BLaER1 (cell line): Measurements from ENCODE around the gene MSN.

Experiments
- H3K27ac ChIP-seq: shearing (Covaris generic); formaldehyde crosslinking; 2 replicates; pipeline ENCODE4 v1.8.1; 2022
- H3K27me3 ChIP-seq: shearing (Covaris generic); formaldehyde crosslinking; 2 replicates; pipeline ENCODE4 v1.8.1; 2022
- H3K36me3 ChIP-seq: shearing (Covaris generic); formaldehyde crosslinking; 2 replicates; pipeline ENCODE4 v1.8.1; 2022
- H3K4me1 ChIP-seq: shearing (Covaris generic); formaldehyde crosslinking; 2 replicates; pipeline ENCODE4 v1.8.1; 2022
- H3K4me2 ChIP-seq: shearing (Covaris generic); formaldehyde crosslinking; 2 replicates; pipeline ENCODE4 v1.8.1; 2022
- H3K4me3 ChIP-seq: shearing (Covaris generic); formaldehyde crosslinking; 2 replicates; pipeline ENCODE4 v1.8.1; 2022
- H3K9ac ChIP-seq: shearing (Covaris generic); formaldehyde crosslinking; 2 replicates; pipeline ENCODE4 v1.8.1; 2022
- H3K9me3 ChIP-seq: shearing (Covaris generic); formaldehyde crosslinking; 2 replicates; pipeline ENCODE4 v1.8.1; 2022
- H4K20me1 ChIP-seq: shearing (Covaris generic); formaldehyde crosslinking; 2 replicates; pipeline ENCODE4 v1.8.1; 2022
- Cebpa-rat ChIP-seq: shearing (Covaris generic); IDR thresholded peaks from 2 replicates; pipeline ENCODE4 v1.8.1; 2022

MSN gene

DNA sequence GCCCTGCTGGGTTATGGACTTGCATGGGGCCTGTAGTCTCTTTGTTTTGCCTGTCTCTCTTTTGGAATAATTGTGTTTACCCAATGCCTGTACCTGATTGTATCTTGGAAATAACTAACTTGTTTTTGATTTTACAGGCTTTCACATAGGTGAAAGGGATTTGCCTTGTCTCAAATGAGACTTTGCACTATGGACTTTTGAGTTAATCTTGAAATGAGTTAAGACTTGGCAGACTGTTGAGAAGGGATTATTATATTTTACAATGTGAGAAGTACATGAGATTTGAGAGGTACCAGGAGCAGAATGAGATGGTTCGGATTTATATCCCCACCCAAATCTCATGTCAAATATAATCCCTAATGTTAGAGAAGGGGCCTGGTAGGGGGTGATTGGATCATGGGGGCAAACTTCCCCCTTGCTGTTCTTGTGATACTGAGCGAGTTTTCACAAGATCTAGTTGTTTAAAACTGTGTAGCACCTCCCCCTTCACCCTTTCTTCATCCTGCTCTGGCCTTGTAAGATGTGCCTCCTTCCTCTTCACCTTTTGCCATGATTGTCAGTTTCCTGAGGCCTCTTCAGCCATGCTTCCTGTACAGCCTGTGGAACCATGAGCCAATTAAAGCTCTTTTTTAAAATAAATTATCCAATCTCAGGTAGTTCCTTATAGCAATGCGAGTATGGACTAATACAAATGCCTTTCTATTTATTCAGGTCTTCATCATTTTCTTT is 102.3 kb downstream of the MSN start:
- H3K36me3 ChIP-seq, result no peaks in the 10 kb centered on the region
- H3K27ac ChIP-seq, result no peak overlapping the region
- H3K27me3 ChIP-seq, result peaks cover 38% of the 10 kb centered on the region
- H3K4me1 ChIP-seq, result 0 out of 2 replicates have a peak, but pooled peaks cover 4% of the 10 kb centered on the region
- H3K9ac ChIP-seq, result no peak overlapping the region
- H3K4me3 ChIP-seq, result no peak overlapping the region
- 0 out of 2 replicates have a peak, but pooled peaks cover 11% of the 10 kb centered on the region for H3K9me3 ChIP-seq
- TF ChIP-seq Cebpa-rat, result no peak
- no peak overlapping the region for H3K4me2 ChIP-seq
- no peaks in the 10 kb centered on the region for H4K20me1 ChIP-seq

DNA sequence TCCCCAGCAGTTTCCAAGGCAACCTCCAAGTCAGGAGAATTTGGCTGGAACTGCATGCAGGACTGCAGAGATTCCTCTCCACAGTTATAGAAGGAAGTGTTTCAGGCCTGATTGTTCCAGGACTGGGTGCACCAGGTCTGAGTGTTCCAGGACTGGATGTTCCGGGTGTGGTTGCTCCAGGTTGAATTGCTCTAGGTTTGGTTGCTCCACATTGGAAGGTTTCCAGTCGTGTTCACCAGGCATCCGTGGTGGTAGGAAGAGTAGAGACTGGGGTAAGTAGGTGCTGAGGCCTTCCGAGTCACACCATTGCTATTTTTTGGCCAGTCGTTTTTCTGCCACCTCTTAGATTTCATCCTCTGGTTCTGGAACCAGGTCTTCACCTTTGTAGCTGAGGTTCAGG is 105.4 kb downstream of the MSN start:
- H3K9ac ChIP-seq, result no peak overlapping the region
- H3K4me1 ChIP-seq, result 0 out of 2 replicates have a peak, but pooled peaks cover 4% of the 10 kb centered on the region
- peaks cover 26% of the 10 kb centered on the region for H3K27me3 ChIP-seq
- no peaks in the 10 kb centered on the region for H3K36me3 ChIP-seq
- no peak overlapping the region for H3K4me2 ChIP-seq
- H3K9me3 ChIP-seq, result 0 out of 2 replicates have a peak, but pooled peaks cover 6% of the 10 kb centered on the region
- no peak overlapping the region for H3K27ac ChIP-seq
- TF ChIP-seq Cebpa-rat, result no peak
- no peaks in the 10 kb centered on the region for H4K20me1 ChIP-seq
- no peak overlapping the region for H3K4me3 ChIP-seq

DNA sequence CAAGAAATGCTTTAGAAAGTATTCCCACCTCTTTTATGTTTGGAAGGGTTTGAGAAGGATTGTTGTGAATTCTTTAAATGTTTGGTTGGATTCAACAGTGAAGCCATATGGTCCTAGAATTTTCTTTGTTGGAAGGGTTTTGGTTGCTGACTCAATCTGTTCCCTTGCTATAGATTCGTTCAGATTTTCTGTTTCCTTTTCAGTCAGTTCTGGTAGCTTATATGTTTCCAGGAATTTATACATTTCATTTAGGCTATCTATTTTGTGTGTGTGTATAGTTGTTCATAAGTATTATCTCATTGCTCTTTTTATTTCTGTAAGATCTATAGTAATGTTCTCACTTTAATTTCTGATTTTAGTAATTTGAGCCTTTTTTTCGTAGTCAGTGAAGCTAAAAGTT is 114.4 kb downstream of the MSN start:
- Histone ChIP-seq H4K20me1 (no peaks in the 10 kb centered on the region), H3K27ac (no peak overlapping the region), H3K4me2 (no peak overlapping the region), H3K9me3 (no peaks in the 10 kb centered on the region), H3K4me1 (peaks cover 7% of the 10 kb centered on the region; the same call in 1 of the 2 replicates), H3K36me3 (no peaks in the 10 kb centered on the region), H3K4me3 (no peak overlapping the region), H3K27me3 (peaks cover 24% of the 10 kb centered on the region), H3K9ac (no peak overlapping the region)
- TF ChIP-seq Cebpa-rat, result no peak

DNA sequence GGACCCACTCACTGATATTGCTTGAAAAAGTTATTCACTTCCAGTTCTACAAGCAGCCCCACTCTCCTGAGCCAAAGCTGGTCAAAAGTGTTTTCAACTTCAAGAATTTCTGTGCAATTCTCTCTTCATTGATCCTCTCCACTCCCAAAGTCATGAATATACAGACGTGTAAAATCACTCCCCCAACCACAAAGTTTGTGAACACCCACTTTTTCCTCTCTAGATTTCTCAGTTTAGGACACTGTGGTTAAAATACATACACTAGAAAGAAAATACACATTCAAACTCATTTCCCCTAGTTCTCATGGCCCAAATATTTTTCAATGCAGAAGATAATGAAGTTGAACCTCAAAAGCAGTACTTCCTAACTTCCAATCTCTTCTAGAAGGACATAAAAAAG is 116.3 kb downstream of the MSN start:
- H3K27me3 ChIP-seq, result peaks cover 40% of the 10 kb centered on the region
- peaks cover 7% of the 10 kb centered on the region; the same call in 1 of the 2 replicates for H3K4me1 ChIP-seq
- H3K36me3 ChIP-seq, result no peaks in the 10 kb centered on the region
- H3K27ac ChIP-seq, result no peak overlapping the region
- no peak overlapping the region for H3K4me3 ChIP-seq
- no peaks in the 10 kb centered on the region for H4K20me1 ChIP-seq
- TF ChIP-seq Cebpa-rat, result no peak
- no peaks in the 10 kb centered on the region for H3K9me3 ChIP-seq
- no peak overlapping the region; the same call in 1 of the 2 replicates for H3K4me2 ChIP-seq
- no peak overlapping the region for H3K9ac ChIP-seq
